ENCODE measurements around the gene DNAI2. TPM values are rescaled to one million over a fixed set of nuclear protein-coding genes. Genes with fewer than 3 reads are reported as not detected.

DNAI2 gene
- total RNA-seq, 1 experiment from 2014 or later = not detected

DNA sequence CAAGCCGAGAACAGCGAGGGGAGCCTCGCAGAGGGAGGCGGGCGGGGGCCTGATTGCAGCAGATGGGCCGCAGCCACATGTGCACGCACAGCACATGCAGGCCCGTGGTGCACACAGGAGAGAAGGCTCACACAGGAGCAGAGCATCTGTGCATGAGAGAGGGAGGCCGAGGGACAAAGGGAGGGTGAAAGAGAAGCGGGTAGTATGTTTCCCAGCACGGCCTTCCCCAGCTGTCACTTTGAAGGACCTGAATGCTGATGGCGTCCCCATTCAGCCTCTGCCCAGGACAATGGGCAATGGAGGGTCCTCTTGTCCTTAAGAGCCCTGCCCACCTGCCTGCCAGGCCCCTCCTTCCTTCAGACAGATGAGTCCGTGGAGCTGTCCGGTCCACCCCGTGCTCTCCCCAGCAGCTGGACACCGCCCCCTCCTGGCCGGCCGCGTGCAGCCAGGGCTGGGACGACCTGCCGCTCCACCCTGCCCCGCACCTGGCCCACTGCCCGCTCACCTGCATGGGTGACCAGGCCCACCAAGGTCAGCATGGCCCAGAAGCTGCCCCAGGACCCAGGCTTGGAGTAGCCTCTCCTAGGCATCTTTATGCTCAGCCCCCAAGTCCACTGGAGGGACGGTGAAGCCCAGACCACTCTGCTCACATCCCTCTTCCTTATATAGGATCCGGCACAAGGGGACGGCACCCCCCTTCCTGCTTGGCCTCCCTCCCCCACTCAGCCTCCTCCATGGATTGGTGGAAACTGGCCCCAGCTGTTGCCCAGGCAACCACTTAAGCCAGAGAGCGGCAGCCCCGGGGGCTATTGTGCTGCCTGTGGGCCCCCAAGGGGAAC, 87.4 kb downstream of the DNAI2 start, which contains the start of gene BTBD17:
TSS of gene BTBD17 (minus strand) at position 639 of the 839 bp plus-strand sequence. CDS start at position 590, 49 bp downstream.
- POLR2A ChIA-PET = no interaction called here
- CTCF ChIA-PET = interaction anchor here (0.6 to 1.9 kb wide), 5 partner anchors 12 to 329 kb away, joined by 3 to 11 read pairs (median 5); no protein-coding TSS in a partner anchor
- Mint-ChIP-seq H3K36me3 (ENCODE audit: insufficient read depth, unreplicated experiment) (no peaks in the 10 kb centered on the region), H3K27me3 (ENCODE audit: insufficient read depth, unreplicated experiment) (peaks cover 6% of the 10 kb centered on the region), H3K9me3 (ENCODE audit: unreplicated experiment) (no peaks in the 10 kb centered on the region), H3K4me1 (ENCODE audit: low read depth, unreplicated experiment) (no peaks in the 10 kb centered on the region), H3K27ac (ENCODE audit: unreplicated experiment) (no peak within 1 kb of the TSS), H3K4me3 (ENCODE audit: unreplicated experiment) (no peak within 1 kb of the TSS)
- BruUV-seq (replicated peaks) = no TSS peak
- H3K9me3 ChIP-seq = no peaks in the 10 kb centered on the region
- TF ChIP-seq, protein P1, sequence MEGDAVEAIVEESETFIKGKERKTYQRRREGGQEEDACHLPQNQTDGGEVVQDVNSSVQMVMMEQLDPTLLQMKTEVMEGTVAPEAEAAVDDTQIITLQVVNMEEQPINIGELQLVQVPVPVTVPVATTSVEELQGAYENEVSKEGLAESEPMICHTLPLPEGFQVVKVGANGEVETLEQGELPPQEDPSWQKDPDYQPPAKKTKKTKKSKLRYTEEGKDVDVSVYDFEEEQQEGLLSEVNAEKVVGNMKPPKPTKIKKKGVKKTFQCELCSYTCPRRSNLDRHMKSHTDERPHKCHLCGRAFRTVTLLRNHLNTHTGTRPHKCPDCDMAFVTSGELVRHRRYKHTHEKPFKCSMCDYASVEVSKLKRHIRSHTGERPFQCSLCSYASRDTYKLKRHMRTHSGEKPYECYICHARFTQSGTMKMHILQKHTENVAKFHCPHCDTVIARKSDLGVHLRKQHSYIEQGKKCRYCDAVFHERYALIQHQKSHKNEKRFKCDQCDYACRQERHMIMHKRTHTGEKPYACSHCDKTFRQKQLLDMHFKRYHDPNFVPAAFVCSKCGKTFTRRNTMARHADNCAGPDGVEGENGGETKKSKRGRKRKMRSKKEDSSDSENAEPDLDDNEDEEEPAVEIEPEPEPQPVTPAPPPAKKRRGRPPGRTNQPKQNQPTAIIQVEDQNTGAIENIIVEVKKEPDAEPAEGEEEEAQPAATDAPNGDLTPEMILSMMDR (IDR thresholded peaks at IDR 0.05; ENCODE audit: insufficient read depth in 1 of 2, low read depth in 1 of 2, low read length in 1 of 2, severe bottlenecking in 1 of 2, unreplicated experiment in 1 of 2) = peak; percentile 77 to 78
- H3K4me1 ChIP-seq = no peaks in the 10 kb centered on the region
- H3K36me3 ChIP-seq (ENCODE audit: control insufficient read depth, insufficient read depth, low read length) = no peaks in the 10 kb centered on the region
- H3K27me3 ChIP-seq (replicated peaks; ENCODE audit: control insufficient read depth, insufficient read depth, low read length) = no peaks in the 10 kb centered on the region; the same call in 1 of the 2 replicates
- intact Hi-C loops (cut with micrococcal nuclease; ENCODE audit: unreplicated experiment) = loop anchor here (1.0 to 10.0 kb wide), 2 partner anchors 60 to 147 kb away; partner anchors contain the start of gene TTYH2
- H3K4me3 ChIP-seq (ENCODE audit: low read depth, low read length) = no peak within 1 kb of the TSS
- peak in 1 of 2 experiments; percentile 79 for DNase-seq

DNA sequence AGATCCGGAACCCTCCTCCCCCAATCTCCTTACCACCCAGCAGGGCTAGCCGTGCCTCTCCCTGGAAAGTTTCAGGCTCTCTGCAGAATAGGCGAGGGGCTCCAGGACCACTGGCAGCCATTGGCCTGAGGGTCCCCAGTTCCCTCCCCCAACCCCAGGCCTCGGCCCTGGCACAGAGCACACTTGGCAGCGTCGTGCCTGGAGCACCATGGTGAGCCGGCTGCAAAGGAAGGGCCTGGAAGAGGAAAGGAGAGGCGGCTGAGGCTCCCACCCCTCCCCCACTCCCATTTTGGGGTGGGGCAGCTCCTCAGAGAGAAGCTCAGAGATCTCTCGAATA, 88.0 kb downstream of the DNAI2 start:
- no peak overlapping the region for H3K27ac Mint-ChIP-seq (ENCODE audit: unreplicated experiment)
- no peaks in the 10 kb centered on the region for H3K9me3 ChIP-seq
- ChIA-PET CTCF (interaction anchor here (1.2 to 1.9 kb wide), 4 partner anchors 10 to 61 kb away, joined by 3 to 11 read pairs (median 7); no protein-coding TSS in a partner anchor), POLR2A (no interaction called here)
- intact Hi-C loops (cut with micrococcal nuclease; ENCODE audit: unreplicated experiment) = loop anchor here (10.0 kb wide), 1 partner anchor 147 kb away; the partner anchor contains the start of gene TTYH2
- H3K9me3 Mint-ChIP-seq (ENCODE audit: unreplicated experiment) = no peaks in the 10 kb centered on the region
- H3K4me3 Mint-ChIP-seq (ENCODE audit: unreplicated experiment) = no peak overlapping the region
- H3K27me3 Mint-ChIP-seq (ENCODE audit: insufficient read depth, unreplicated experiment) = peaks cover 6% of the 10 kb centered on the region
- no peaks in the 10 kb centered on the region for H3K4me1 Mint-ChIP-seq (ENCODE audit: low read depth, unreplicated experiment)
- BruUV-seq (replicated peaks) = no TSS peak
- TF ChIP-seq, protein P1 (IDR thresholded peaks at IDR 0.05; ENCODE audit: insufficient read depth in 1 of 2, low read depth in 1 of 2, low read length in 1 of 2, severe bottlenecking in 1 of 2, unreplicated experiment in 1 of 2) = no peak
- H3K36me3 Mint-ChIP-seq (ENCODE audit: insufficient read depth, unreplicated experiment) = no peaks in the 10 kb centered on the region
- H3K36me3 ChIP-seq (ENCODE audit: control insufficient read depth, insufficient read depth, low read length) = no peaks in the 10 kb centered on the region
- no peaks in the 10 kb centered on the region; the same call in 1 of the 2 replicates for H3K27me3 ChIP-seq (replicated peaks; ENCODE audit: control insufficient read depth, insufficient read depth, low read length)
- no peak for DNase-seq
- H3K4me1 ChIP-seq = no peaks in the 10 kb centered on the region
- no peak overlapping the region for H3K4me3 ChIP-seq (ENCODE audit: low read depth, low read length)

DNA sequence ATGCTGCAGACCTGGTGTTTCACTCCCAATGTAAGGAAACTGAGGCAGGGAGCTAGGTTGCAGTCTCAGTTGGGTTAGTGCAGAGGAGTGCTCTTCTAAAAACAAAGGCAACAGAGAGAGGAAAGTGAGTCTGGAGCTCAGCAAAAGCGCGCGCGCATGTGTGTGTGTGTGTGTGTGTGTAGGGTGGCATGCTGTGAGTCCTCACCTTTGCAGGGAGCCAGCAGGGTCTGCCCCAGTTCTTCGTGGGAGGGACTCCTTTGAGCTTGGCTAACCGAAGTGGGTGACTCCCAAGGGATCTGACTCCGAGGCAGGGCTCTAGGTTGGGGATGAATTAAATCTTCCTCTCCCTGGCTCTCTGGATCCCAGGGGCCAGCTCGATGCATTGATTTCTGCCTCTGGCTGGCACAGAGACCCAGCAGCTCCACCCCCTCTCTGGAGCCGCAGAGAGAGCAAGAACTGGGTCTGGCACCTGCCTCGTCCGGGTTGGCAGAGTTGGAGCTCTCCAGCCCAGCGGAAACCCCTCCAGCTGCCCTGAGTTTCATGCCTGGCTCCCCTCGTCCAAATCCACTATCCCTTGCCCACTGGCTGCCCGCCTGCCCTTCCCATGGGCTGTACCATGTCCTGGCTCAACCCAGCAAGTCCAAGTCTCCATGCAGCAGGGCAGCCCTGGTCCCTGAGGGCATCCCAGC, 88.9 kb downstream of the DNAI2 start:
- Histone ChIP-seq H3K4me1 (no peaks in the 10 kb centered on the region), H3K27me3 (replicated peaks; ENCODE audit: control insufficient read depth, insufficient read depth, low read length) (no peaks in the 10 kb centered on the region; the same call in 1 of the 2 replicates), H3K4me3 (ENCODE audit: low read depth, low read length) (no peak overlapping the region), H3K36me3 (ENCODE audit: control insufficient read depth, insufficient read depth, low read length) (no peaks in the 10 kb centered on the region), H3K9me3 (no peaks in the 10 kb centered on the region)
- Mint-ChIP-seq H3K4me1 (ENCODE audit: low read depth, unreplicated experiment) (no peaks in the 10 kb centered on the region), H3K36me3 (ENCODE audit: insufficient read depth, unreplicated experiment) (no peaks in the 10 kb centered on the region), H3K27ac (ENCODE audit: unreplicated experiment) (no peak overlapping the region), H3K27me3 (ENCODE audit: insufficient read depth, unreplicated experiment) (peaks cover 6% of the 10 kb centered on the region), H3K4me3 (ENCODE audit: unreplicated experiment) (no peak overlapping the region), H3K9me3 (ENCODE audit: unreplicated experiment) (no peaks in the 10 kb centered on the region)
- BruUV-seq (replicated peaks) = no TSS peak
- POLR2A ChIA-PET = no interaction called here
- CTCF ChIA-PET = interaction anchor here (1.1 to 1.3 kb wide), 4 partner anchors 11 to 66 kb away, joined by 3 to 6 read pairs (median 4); no protein-coding TSS in a partner anchor
- TF ChIP-seq, protein P1 (IDR thresholded peaks at IDR 0.05; ENCODE audit: insufficient read depth in 1 of 2, low read depth in 1 of 2, low read length in 1 of 2, severe bottlenecking in 1 of 2, unreplicated experiment in 1 of 2) = no peak
- intact Hi-C loops (cut with micrococcal nuclease; ENCODE audit: unreplicated experiment) = loop anchor here (10.0 kb wide), 1 partner anchor 148 kb away; the partner anchor contains the start of gene TTYH2
- DNase-seq = no peak

Data from Caco-2 (cell line).